NB4 (cell line): Measurements from ENCODE around the gene STT3A.

ENCODE experiments used
- CTCF ChIP-seq: IDR thresholded peaks from one replicate; pipeline ENCODE4 v1.5.1; 2012; ENCODE audit warnings: low read depth, low read length
- MAX ChIP-seq: IDR thresholded peaks from 2 replicates; pipeline ENCODE4 v1.6.1; 2011; ENCODE audit warnings: low read depth, low read length
- MYC ChIP-seq: IDR thresholded peaks from 2 replicates; pipeline ENCODE4 v1.6.1; 2011; ENCODE audit warnings: low read depth, low read length
- POLR2A ChIP-seq: IDR thresholded peaks from 2 replicates; pipeline ENCODE4 v1.6.1; 2011; ENCODE audit warnings: mild to moderate bottlenecking; ENCODE audit not compliant: insufficient read length; ENCODE audit errors: extremely low read depth

GRCh38 chr11:125592305-125593113 lies at the start of gene STT3A:
- TF ChIP-seq CTCF (no peak), POLR2A (peak; percentile 85), MAX (peak; percentile 96), MYC (peak; percentile 94)
